ENCODE data around the gene PALLD. TPM values are rescaled to one million over a fixed set of nuclear protein-coding genes. Genes with fewer than 3 reads are reported as not detected.

Gene PALLD
- total and polyA plus RNA-seq, 2 donors (not counting 3 experiments of a cell fraction or from before 2014, with no cell fraction given), result 13.4 to 48.2 TPM

DNA sequence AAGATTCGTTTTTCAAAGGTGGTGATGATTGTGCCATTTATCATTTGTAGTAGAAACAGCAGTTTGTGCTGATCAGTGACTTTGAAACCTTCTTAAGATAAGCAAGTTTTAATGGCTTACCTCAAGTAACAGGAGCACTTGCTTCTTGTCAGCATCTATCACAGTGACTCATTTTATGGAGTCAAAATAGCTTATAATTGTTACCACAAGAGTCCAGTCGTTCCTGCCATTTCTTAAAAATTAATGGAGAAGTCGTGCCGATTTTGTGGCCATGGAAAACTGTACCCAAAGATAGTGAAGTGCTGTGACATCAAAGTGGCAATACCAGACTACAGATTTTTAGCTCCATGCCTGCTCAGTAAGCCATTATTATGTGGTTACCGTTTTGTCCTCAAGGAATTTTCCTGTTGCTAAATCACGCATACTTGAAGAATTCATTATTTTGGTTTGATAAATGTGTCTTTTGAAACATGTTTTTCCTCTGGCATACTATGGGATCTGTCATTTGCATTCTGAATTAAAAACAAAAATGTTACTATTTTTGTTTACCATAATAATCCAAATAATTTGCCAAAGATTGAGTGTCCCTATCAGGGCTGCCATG is 383.3 kb downstream of the PALLD start:
- FAIRE-seq (no peak), DNase-seq (ENCODE audit: low read depth, low spot score) (no peak)
- intact Hi-C loops (cut with micrococcal nuclease), result no loop called here
- ChIA-PET CTCF (interaction anchor here (0.7 to 1.3 kb wide), 2 partner anchors 12 to 31 kb away, joined by 3 read pairs; no protein-coding TSS in a partner anchor), POLR2A (no interaction called here)
- Histone ChIP-seq H3K36me3 (ENCODE audit: control insufficient read depth in 2 of 2, extremely low read depth in 1 of 2, insufficient read depth in 2 of 2, low read length in 2 of 2) (peaks cover 2 to 4% of the 10 kb centered on the region in 2 experiments), H3K79me2 (ENCODE audit: control insufficient read depth, insufficient read depth, low read length) (no peaks in the 10 kb centered on the region), H3K4me1 (ENCODE audit: control insufficient read depth, extremely low read depth, insufficient read depth, low read length) (peaks cover 4% of the 10 kb centered on the region), H3K27me3 (ENCODE audit: control insufficient read depth in 2 of 2, insufficient read depth in 2 of 2, low read length in 2 of 2) (no peaks in the 10 kb centered on the region), H3K4me2 (ENCODE audit: insufficient read depth, low read length) (no peak overlapping the region), H3K27ac (ENCODE audit: insufficient read depth, low read depth, low read length) (no peak overlapping the region), H3K9me3 (replicated peaks; ENCODE audit: control insufficient read depth, insufficient read depth, low read length) (no peaks in the 10 kb centered on the region), H2AFZ (ENCODE audit: low read depth, low read length) (no peak overlapping the region), H3K9me1 (replicated peaks; ENCODE audit: control insufficient read depth, extremely low read depth, insufficient read depth, low read length) (no peaks in the 10 kb centered on the region), H3K4me3 (replicated peaks in 1 of 3; ENCODE audit: insufficient read depth in 1 of 3, low read depth in 1 of 3, low read length in 3 of 3) (no peak overlapping the region), H3K9ac (replicated peaks; ENCODE audit: extremely low read depth, insufficient read depth, low read length) (no peak overlapping the region), H4K20me1 (replicated peaks; ENCODE audit: control insufficient read depth, extremely low read depth, insufficient read depth, low read length) (no peaks in the 10 kb centered on the region)
- TF ChIP-seq POLR2A (IDR thresholded peaks at IDR 0.05; ENCODE audit: low read depth, low read length), result no peak
- TF ChIP-seq GATA2 (IDR thresholded peaks at IDR 0.05; ENCODE audit: insufficient read depth, insufficient read length, low read depth, low read length), result no peak
- dilution Hi-C loops (cut with MboI; ENCODE audit: extremely low pct_ligation_motif_present, low sequenced_read_pairs), result no loop called here
- BruUV-seq (replicated peaks), result no TSS peak

DNA sequence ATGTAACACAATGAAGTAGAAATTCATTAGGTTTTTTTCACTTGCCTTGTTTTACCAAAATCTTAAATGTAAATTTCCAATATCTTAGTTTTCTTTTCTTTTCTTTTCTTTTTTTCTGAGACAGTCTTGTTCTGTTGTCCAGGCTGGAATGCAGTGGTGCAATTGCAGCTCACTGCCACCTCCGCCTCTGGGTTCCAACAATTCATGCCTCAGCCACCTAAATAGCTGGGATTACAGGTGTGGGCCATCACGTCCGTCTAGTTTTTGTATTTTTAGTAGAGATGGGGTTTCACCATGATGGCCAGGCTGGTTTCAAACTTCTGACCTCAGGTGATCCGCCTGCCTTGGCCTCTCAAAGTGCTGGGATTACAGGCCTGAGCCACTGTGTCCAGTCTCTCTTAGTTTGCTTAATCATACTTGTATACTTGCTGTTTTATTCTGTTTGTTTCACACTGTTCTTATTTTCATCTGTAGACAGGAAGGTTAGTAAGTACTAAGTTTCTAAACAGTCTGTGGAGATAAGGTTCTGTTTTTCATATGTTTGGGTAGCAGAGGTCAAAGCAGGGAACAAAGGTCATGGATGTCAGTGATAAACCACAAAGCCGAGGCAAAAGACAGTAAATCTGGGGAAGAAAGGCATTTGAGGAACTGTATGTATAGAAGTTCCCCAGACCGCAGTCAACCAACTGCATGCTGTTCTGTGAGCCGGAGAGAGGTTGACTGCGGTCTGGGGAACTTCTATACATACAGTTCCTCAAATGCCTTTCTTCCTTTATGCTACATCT is 384.2 kb downstream of the PALLD start:
- no peak overlapping the region for H2AFZ ChIP-seq (ENCODE audit: low read depth, low read length)
- H3K36me3 ChIP-seq (ENCODE audit: control insufficient read depth in 2 of 2, extremely low read depth in 1 of 2, insufficient read depth in 2 of 2, low read length in 2 of 2), result peaks cover 2 to 4% of the 10 kb centered on the region in 2 experiments
- intact Hi-C loops (cut with micrococcal nuclease) (no loop called here), dilution Hi-C loops (cut with MboI; ENCODE audit: extremely low pct_ligation_motif_present, low sequenced_read_pairs) (no loop called here)
- FAIRE-seq (no peak), DNase-seq (ENCODE audit: low read depth, low spot score) (no peak)
- H3K27me3 ChIP-seq (ENCODE audit: control insufficient read depth in 2 of 2, insufficient read depth in 2 of 2, low read length in 2 of 2), result no peaks in the 10 kb centered on the region
- H3K4me3 ChIP-seq (replicated peaks in 1 of 3; ENCODE audit: insufficient read depth in 1 of 3, low read depth in 1 of 3, low read length in 3 of 3), result no peak overlapping the region
- H3K4me1 ChIP-seq (ENCODE audit: control insufficient read depth, extremely low read depth, insufficient read depth, low read length), result peaks cover 4% of the 10 kb centered on the region
- CTCF ChIA-PET, result interaction anchor here (1.3 kb wide), 1 partner anchor 12 kb away, joined by 3 read pairs; no protein-coding TSS in a partner anchor
- TF ChIP-seq, protein P1, sequence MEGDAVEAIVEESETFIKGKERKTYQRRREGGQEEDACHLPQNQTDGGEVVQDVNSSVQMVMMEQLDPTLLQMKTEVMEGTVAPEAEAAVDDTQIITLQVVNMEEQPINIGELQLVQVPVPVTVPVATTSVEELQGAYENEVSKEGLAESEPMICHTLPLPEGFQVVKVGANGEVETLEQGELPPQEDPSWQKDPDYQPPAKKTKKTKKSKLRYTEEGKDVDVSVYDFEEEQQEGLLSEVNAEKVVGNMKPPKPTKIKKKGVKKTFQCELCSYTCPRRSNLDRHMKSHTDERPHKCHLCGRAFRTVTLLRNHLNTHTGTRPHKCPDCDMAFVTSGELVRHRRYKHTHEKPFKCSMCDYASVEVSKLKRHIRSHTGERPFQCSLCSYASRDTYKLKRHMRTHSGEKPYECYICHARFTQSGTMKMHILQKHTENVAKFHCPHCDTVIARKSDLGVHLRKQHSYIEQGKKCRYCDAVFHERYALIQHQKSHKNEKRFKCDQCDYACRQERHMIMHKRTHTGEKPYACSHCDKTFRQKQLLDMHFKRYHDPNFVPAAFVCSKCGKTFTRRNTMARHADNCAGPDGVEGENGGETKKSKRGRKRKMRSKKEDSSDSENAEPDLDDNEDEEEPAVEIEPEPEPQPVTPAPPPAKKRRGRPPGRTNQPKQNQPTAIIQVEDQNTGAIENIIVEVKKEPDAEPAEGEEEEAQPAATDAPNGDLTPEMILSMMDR (IDR thresholded peaks at IDR 0.05; ENCODE audit: extremely low read depth in 1 of 2, insufficient read depth in 1 of 2, low read depth in 1 of 2, low read length in 2 of 2), result no peak
- TF ChIP-seq POLR2A (IDR thresholded peaks at IDR 0.05; ENCODE audit: low read depth, low read length) (no peak), JUN (IDR thresholded peaks at IDR 0.05; ENCODE audit: borderline replicate concordance, insufficient read depth, insufficient read length, low read depth) (no peak), POLR2AphosphoS5 (IDR thresholded peaks at IDR 0.05; ENCODE audit: insufficient read depth, low read depth, low read length) (no peak), EZH2 (IDR thresholded peaks at IDR 0.05; ENCODE audit: borderline replicate concordance, low read depth, low read length, severe bottlenecking) (no peak), GATA2 (IDR thresholded peaks at IDR 0.05; ENCODE audit: insufficient read depth, insufficient read length, low read depth, low read length) (no peak), FOS (IDR thresholded peaks at IDR 0.05; ENCODE audit: borderline replicate concordance, insufficient read depth, low read length) (no peak)
- BruUV-seq (replicated peaks), result no TSS peak
- no peaks in the 10 kb centered on the region for H3K9me1 ChIP-seq (replicated peaks; ENCODE audit: control insufficient read depth, extremely low read depth, insufficient read depth, low read length)
- no peak overlapping the region for H3K27ac ChIP-seq (ENCODE audit: insufficient read depth, low read depth, low read length)
- no peak overlapping the region for H3K9ac ChIP-seq (replicated peaks; ENCODE audit: extremely low read depth, insufficient read depth, low read length)
- H3K4me2 ChIP-seq (ENCODE audit: insufficient read depth, low read length), result no peak overlapping the region
- H3K79me2 ChIP-seq (ENCODE audit: control insufficient read depth, insufficient read depth, low read length), result no peaks in the 10 kb centered on the region
- POLR2A ChIA-PET, result no interaction called here
- H4K20me1 ChIP-seq (replicated peaks; ENCODE audit: control insufficient read depth, extremely low read depth, insufficient read depth, low read length), result no peaks in the 10 kb centered on the region
- H3K9me3 ChIP-seq (replicated peaks; ENCODE audit: control insufficient read depth, insufficient read depth, low read length), result no peaks in the 10 kb centered on the region

Data from endothelial cell of umbilical vein (primary cell).